WERI-Rb-1 (cell line): ENCODE measurements around the gene COL6A2.
"Not testable (repeated sequence)": the region's sequence is repeated elsewhere in the genome, so short reads cannot be mapped to it uniquely, and the experiment has no call there.

Experiments
- DNase-seq: peaks from one replicate; pipeline ENCODE4 v3.0.0-alpha.2; 2020
- H3K27ac ChIP-seq: fragments of 250-450 bp; sonication (Bioruptor Pico); 2 replicates; pipeline ENCODE4 v1.5.1; 2020; ENCODE audit warnings: mild to moderate bottlenecking, moderate library complexity
- H3K27me3 ChIP-seq: fragments of 250-450 bp; sonication (Bioruptor Pico); 2 replicates; pipeline ENCODE4 v1.5.1; 2021; ENCODE audit warnings: mild to moderate bottlenecking, low read depth, moderate library complexity; ENCODE audit not compliant: insufficient read depth, severe bottlenecking
- H3K36me3 ChIP-seq: fragments of 250-450 bp; sonication (Bioruptor Pico); 2 replicates; pipeline ENCODE4 v1.5.1; 2020; ENCODE audit warnings: mild to moderate bottlenecking, moderate library complexity
- H3K4me3 ChIP-seq: 2 replicates; pipeline ENCODE4 v1.5.1; 2011; ENCODE audit warnings: low read depth, mild to moderate bottlenecking, control low read depth, low read length
- H3K9me3 ChIP-seq: fragments of 250-450 bp; sonication (Bioruptor Pico); 2 replicates; pipeline ENCODE4 v1.5.1; 2021; ENCODE audit warnings: mild to moderate bottlenecking, moderate library complexity; ENCODE audit not compliant: severe bottlenecking
- CTCF ChIP-seq: IDR thresholded peaks from 2 replicates; pipeline ENCODE4 v1.5.1; 2011; ENCODE audit warnings: low read depth, mild to moderate bottlenecking, control low read depth, inconsistent platforms, low read length

The COL6A2 gene

DNA sequence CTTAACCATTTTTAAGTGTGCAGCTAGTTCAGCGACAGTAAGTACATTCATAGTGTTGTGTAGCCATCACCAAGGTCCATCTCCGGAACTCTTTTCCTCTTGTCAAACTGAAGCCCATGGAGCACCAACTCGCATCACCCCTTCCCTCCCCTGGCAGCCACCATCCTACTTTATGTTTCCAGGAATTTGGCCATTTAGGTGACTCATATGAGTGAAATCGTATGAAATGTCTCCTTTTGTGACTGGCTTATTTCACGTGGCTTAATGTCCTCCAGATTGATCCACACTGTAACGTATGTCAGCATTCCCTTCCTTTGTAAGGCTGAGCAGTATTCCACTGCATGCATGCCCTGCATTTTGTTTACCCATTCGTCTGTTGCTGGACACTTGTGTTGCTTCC is 2.5 kb downstream of the COL6A2 start:
- Histone ChIP-seq H3K27me3 (no peaks in the 10 kb centered on the region), H3K9me3 (peaks cover 2% of the 10 kb centered on the region), H3K27ac (no peak overlapping the region), H3K36me3 (no peaks in the 10 kb centered on the region), H3K4me3 (no peak overlapping the region)
- DNase-seq: no peak
- no peak for TF ChIP-seq CTCF

DNA sequence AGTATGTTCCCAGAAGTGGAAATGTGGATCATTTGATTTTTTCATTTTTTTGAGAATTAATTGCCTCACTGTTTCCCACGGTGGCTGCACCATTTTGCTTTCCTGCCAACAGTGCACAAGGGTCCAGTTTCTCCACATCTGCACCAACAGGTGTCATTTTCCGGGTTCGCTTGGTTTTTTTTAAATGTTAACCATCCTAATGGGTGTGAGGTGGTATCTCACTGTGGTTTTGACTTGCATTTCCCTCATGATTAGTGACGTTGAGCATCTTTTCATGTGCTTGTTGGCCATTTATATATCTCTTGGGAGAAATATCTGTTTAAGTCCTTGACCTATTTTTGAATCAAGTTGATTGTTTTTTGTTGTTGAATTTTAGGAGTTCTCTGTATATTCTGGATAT is 3.0 kb downstream of the COL6A2 start:
- no peak overlapping the region for H3K4me3 ChIP-seq
- no peak for TF ChIP-seq CTCF
- no peak overlapping the region for H3K27ac ChIP-seq
- peaks cover 2% of the 10 kb centered on the region for H3K9me3 ChIP-seq
- no peaks in the 10 kb centered on the region for H3K36me3 ChIP-seq
- DNase-seq: no peak
- no peaks in the 10 kb centered on the region for H3K27me3 ChIP-seq

- TF ChIP-seq CTCF: no peak
- peaks cover 10% of the 10 kb centered on the region for H3K9me3 ChIP-seq
- H3K4me3 ChIP-seq: no peak overlapping the region
- H3K27ac ChIP-seq: no peak overlapping the region
- no peak for DNase-seq
- no peaks in the 10 kb centered on the region for H3K27me3 ChIP-seq
- no peaks in the 10 kb centered on the region for H3K36me3 ChIP-seq
Observed at GRCh38 chr21:46104104-46104503, 6.2 kb downstream of the COL6A2 start.

DNA sequence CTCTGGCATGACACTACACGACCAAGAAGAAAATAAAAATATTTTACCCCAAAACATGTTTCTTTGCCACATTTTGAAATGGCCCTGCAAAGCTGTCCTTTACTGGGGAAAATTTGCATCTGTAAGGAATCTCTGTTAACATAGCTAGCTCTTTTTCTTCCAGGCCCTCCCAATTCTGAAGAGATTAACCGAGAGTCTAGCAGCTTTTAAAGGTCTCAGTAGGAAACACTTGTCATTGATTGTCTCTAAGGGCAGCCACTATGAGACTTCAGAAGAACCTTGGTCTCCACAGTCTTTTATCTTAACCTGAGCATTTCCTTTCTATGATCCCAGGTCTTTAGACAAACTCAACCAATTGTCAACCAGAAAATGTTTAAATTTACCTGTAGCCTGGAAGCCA is 9.5 kb downstream of the COL6A2 start:
- H3K9me3 ChIP-seq: not testable (repeated sequence)

DNA sequence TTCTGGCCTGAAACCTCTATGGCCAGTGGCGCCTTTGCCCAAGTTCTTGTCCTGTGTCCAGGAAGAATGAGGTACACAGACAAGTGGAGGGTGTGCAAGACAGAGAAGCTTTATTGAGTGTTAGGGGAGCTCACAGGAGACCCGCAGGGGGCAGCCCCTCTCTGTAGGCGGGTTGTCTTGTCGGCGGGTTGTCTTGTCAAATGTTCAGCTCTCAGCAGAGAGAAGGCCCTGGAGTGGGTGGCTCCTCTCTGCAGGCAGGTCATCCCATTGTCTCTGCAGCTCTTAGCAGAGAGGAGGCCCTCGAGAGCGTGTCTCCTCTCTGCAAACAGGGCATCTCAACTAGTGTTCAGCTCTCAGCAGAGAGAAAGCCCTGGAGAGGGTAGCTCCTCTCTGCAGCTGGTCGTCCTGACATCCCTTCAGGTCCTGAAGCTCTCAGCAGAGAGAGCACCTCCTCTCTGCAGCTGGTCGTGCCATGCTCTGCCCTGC is 11.0 kb downstream of the COL6A2 start:
- H3K36me3 ChIP-seq: peaks cover 8% of the 10 kb centered on the region
- DNase-seq: no peak
- no peak for TF ChIP-seq CTCF
- H3K27ac ChIP-seq: no peak overlapping the region
- H3K4me3 ChIP-seq: no peak overlapping the region
- peaks cover 8% of the 10 kb centered on the region for H3K9me3 ChIP-seq
- no peaks in the 10 kb centered on the region for H3K27me3 ChIP-seq

More for the DNA sequence above, 9.5 kb downstream of the COL6A2 start:
- H3K27me3 ChIP-seq, DNase-seq, H3K36me3 ChIP-seq, H3K4me3 ChIP-seq, H3K27ac ChIP-seq: not testable (repeated sequence)

- peaks cover 12% of the 10 kb centered on the region for H3K36me3 ChIP-seq
- no peaks in the 10 kb centered on the region for H3K27me3 ChIP-seq
- TF ChIP-seq CTCF: no peak
- DNase-seq: no peak
- H3K9me3 ChIP-seq: peaks cover 8% of the 10 kb centered on the region
- H3K4me3 ChIP-seq: no peak overlapping the region
- no peak overlapping the region for H3K27ac ChIP-seq
Observed at GRCh38 chr21:46109313-46110221, 11.7 kb downstream of the COL6A2 start.
